H9 (cell line): ENCODE measurements around the gene KCTD4. TPM values are rescaled to one million over a fixed set of nuclear protein-coding genes. Genes with fewer than 3 reads are reported as not detected.

Source experiments
- DNase-seq: peaks from one replicate; pipeline ENCODE4 v3.0.0-alpha.2; 2017
- H2AFZ ChIP-seq: one replicate; pipeline ENCODE4 v1.6.1; 2013; ENCODE audit warnings: mild to moderate bottlenecking, low read length, control low read depth, moderate library complexity
- H2AK5ac ChIP-seq: 2 replicates; pipeline ENCODE4 v1.6.1; 2013; ENCODE audit warnings: low read length, control low read depth, mixed read lengths; ENCODE audit not compliant: insufficient read length
- H2BK120ac ChIP-seq: one replicate; pipeline ENCODE4 v1.6.1; 2013; ENCODE audit warnings: low read depth, mild to moderate bottlenecking, low read length, control low read depth, inconsistent platforms; ENCODE audit not compliant: poor library complexity, severe bottlenecking
- H2BK12ac ChIP-seq: 2 replicates; pipeline ENCODE4 v1.6.1; 2013; ENCODE audit warnings: low read length, control low read depth, mixed read lengths, low read depth; ENCODE audit not compliant: insufficient read length
- H2BK15ac ChIP-seq: 2 replicates; pipeline ENCODE4 v1.6.1; 2013; ENCODE audit warnings: low read depth, low read length, control low read depth
- H2BK20ac ChIP-seq: one replicate; pipeline ENCODE4 v1.6.1; 2013; ENCODE audit warnings: low read depth, mild to moderate bottlenecking, low read length, control low read depth, inconsistent platforms; ENCODE audit not compliant: poor library complexity, severe bottlenecking
- H2BK5ac ChIP-seq: 2 replicates; pipeline ENCODE4 v1.6.1; 2013; ENCODE audit warnings: low read length, control low read depth, mixed read lengths; ENCODE audit not compliant: insufficient read length
- H3K14ac ChIP-seq: 2 replicates; pipeline ENCODE4 v1.6.1; 2013; ENCODE audit warnings: low read length, control low read depth; ENCODE audit not compliant: insufficient read depth
- H3K18ac ChIP-seq: 2 replicates; pipeline ENCODE4 v1.6.1; 2013; ENCODE audit warnings: low read depth, mild to moderate bottlenecking, mixed read lengths, low read length, control low read depth; ENCODE audit not compliant: insufficient read length
- H3K23ac ChIP-seq: 2 replicates; pipeline ENCODE4 v1.6.1; 2013; ENCODE audit warnings: low read length, control low read depth, mixed read lengths, low read depth; ENCODE audit not compliant: insufficient read length
- H3K23me2 ChIP-seq: 2 replicates; pipeline ENCODE4 v1.6.1; 2013; ENCODE audit warnings: low read depth, mild to moderate bottlenecking, mixed read lengths, low read length, control low read depth; ENCODE audit not compliant: insufficient read length, poor library complexity, severe bottlenecking
- H3K27ac ChIP-seq: 2 replicates; pipeline ENCODE4 v1.5.1; 2013; ENCODE audit warnings: low read length, control low read depth, mixed read lengths, low read depth; ENCODE audit not compliant: insufficient read length
- H3K27me3 ChIP-seq: 2 replicates; pipeline ENCODE4 v1.6.1; 2013; ENCODE audit warnings: low read length, control low read depth, inconsistent platforms; ENCODE audit not compliant: insufficient read depth
- H3K4ac ChIP-seq: 2 replicates; pipeline ENCODE4 v1.6.1; 2013; ENCODE audit warnings: low read depth, mild to moderate bottlenecking, control low read depth, inconsistent platforms, low read length, moderate library complexity
- H3K4me1 ChIP-seq: 2 replicates; pipeline ENCODE4 v1.6.1; 2013; ENCODE audit warnings: low read length, control low read depth, inconsistent platforms; ENCODE audit not compliant: insufficient read depth
- H3K4me2 ChIP-seq: 2 replicates; pipeline ENCODE4 v1.6.1; 2013; ENCODE audit warnings: low read length, control low read depth, mixed read lengths; ENCODE audit not compliant: insufficient read length, insufficient read depth
- H3K56ac ChIP-seq: 2 replicates; pipeline ENCODE4 v1.6.1; 2013; ENCODE audit warnings: low read depth, mild to moderate bottlenecking, mixed read lengths, low read length, control low read depth; ENCODE audit not compliant: insufficient read length
- H3K79me1 ChIP-seq: 2 replicates; pipeline ENCODE4 v1.6.1; 2013; ENCODE audit warnings: low read depth, mild to moderate bottlenecking, moderate library complexity, low read length, control low read depth, inconsistent platforms; ENCODE audit not compliant: insufficient read depth, poor library complexity, severe bottlenecking
- H3K79me2 ChIP-seq: 2 replicates; pipeline ENCODE4 v1.6.1; 2013; ENCODE audit warnings: low read length, control low read depth, inconsistent platforms; ENCODE audit not compliant: insufficient read depth
- H3K9ac ChIP-seq: 2 replicates; pipeline ENCODE4 v1.6.1; 2013; ENCODE audit warnings: low read length, control low read depth, mixed read lengths; ENCODE audit not compliant: insufficient read length; ENCODE audit errors: extremely low read depth
- H3K9me3 ChIP-seq: one replicate; pipeline ENCODE4 v1.6.1; 2013; ENCODE audit warnings: low read depth, low read length, inconsistent platforms; ENCODE audit not compliant: control insufficient read depth
- H3T11ph ChIP-seq: one replicate; pipeline ENCODE4 v1.6.1; 2013; ENCODE audit warnings: mild to moderate bottlenecking, low read length, control low read depth, inconsistent platforms
- H4K20me1 ChIP-seq: one replicate; pipeline ENCODE4 v1.6.1; 2013; ENCODE audit not compliant: control insufficient read depth, insufficient read length, insufficient read depth
- H4K5ac ChIP-seq: 2 replicates; pipeline ENCODE4 v1.6.1; 2013; ENCODE audit warnings: low read depth, mild to moderate bottlenecking, mixed read lengths, low read length, control low read depth; ENCODE audit not compliant: insufficient read length
- H4K8ac ChIP-seq: replicated peaks from 2 replicates; pipeline ENCODE4 v1.6.1; 2013; ENCODE audit warnings: low read length, control low read depth, mixed read lengths, low read depth; ENCODE audit not compliant: insufficient read length
- H4K91ac ChIP-seq: 2 replicates; pipeline ENCODE4 v1.6.1; 2013; ENCODE audit warnings: low read depth, mild to moderate bottlenecking, moderate library complexity, mixed read lengths, low read length, control low read depth; ENCODE audit not compliant: insufficient read length
- H3K27ac Mint-ChIP-seq, 3 experiments: 2 replicates in 2 of 3; 3 replicates in 1 of 3; pipeline ENCODE4 v1.8.0; 2020 to 2021; ENCODE audit warnings: mixed read lengths in 3 of 3, mild to moderate bottlenecking in 1 of 3, moderate library complexity in 1 of 3
- H3K27me3 Mint-ChIP-seq: 2 replicates; pipeline ENCODE4 v1.8.0; 2021; ENCODE audit warnings: low read depth, mild to moderate bottlenecking, moderate library complexity, mixed read lengths
- H3K36me3 Mint-ChIP-seq, 3 experiments: 2 replicates in 2 of 3; 3 replicates in 1 of 3; pipeline ENCODE4 v1.8.0; 2020 to 2021; ENCODE audit warnings: low read depth in 3 of 3, mixed read lengths in 3 of 3; ENCODE audit not compliant: insufficient read depth in 1 of 3
- H3K4me1 Mint-ChIP-seq, 2 experiments: 2 replicates each; pipeline ENCODE4 v1.8.0; 2020; ENCODE audit warnings: mixed read lengths in 2 of 2
- H3K4me3 Mint-ChIP-seq, 2 experiments: 2 replicates in 1 of 2; 3 replicates in 1 of 2; pipeline ENCODE4 v1.8.0; 2020 to 2021; ENCODE audit warnings: mild to moderate bottlenecking in 2 of 2, mixed read lengths in 2 of 2, moderate library complexity in 1 of 2
- H3K9me3 Mint-ChIP-seq, 2 experiments: 2 replicates in 1 of 2; 3 replicates in 1 of 2; pipeline ENCODE4 v1.8.0; 2020; ENCODE audit warnings: mild to moderate bottlenecking in 2 of 2, mixed read lengths in 2 of 2, moderate library complexity in 1 of 2
- whole genome bisulfite sequencing: extraction: QIAGEN DNeasy Blood & Tissue Kit; methylation state at CpG from one replicate; pipeline ENCODE4 v1.1.7; 2013; ENCODE audit warnings: missing lambda C conversion rate, low lambda C conversion rate, mixed read lengths; ENCODE audit not compliant: insufficient read length; ENCODE audit errors: extremely low coverage; 5-methylcytosine and 5-hydroxymethylcytosine counted together
- total RNA-seq: library from RNA; stranded (reverse); gene quantifications from 2 replicates; pipeline ENCODE4 v1.2.1, GENCODE V29; 2021
- TF ChIP-seq, protein P1 (sequence below): fragments of 200-600 bp; sonication (generic); conservative IDR thresholded peaks from 3 replicates; pipeline ENCODE4 v1.8.0; 2021; ENCODE audit warnings: antibody characterized with exemption, mild to moderate bottlenecking

The KCTD4 gene
- total RNA-seq, 1 experiment from 2014 or later: not detected

- no peaks in the 10 kb centered on the region for H3K79me1 ChIP-seq
- no peak overlapping the region for H3K4me2 ChIP-seq
- H3K9me3 ChIP-seq: no peaks in the 10 kb centered on the region
- Mint-ChIP-seq H3K27ac (0 out of 7 replicates have a peak overlapping the region, but pooled peaks of 1 of the 3 experiments have one; percentile 34), H3K9me3 (no peaks in the 10 kb centered on the region), H3K4me3 (no peak overlapping the region), H3K27me3 (no peaks in the 10 kb centered on the region), H3K4me1 (no peaks in the 10 kb centered on the region), H3K36me3 (peaks cover 5 to 17% (median 6%) of the 10 kb centered on the region in 3 experiments; a peak in 5 of 7 replicates)
- no peak overlapping the region for H2AFZ ChIP-seq
- no peak overlapping the region for H3K14ac ChIP-seq
- H2BK20ac ChIP-seq: no peak overlapping the region
- H2AK5ac ChIP-seq: no peak overlapping the region
- no peaks in the 10 kb centered on the region for H3K79me2 ChIP-seq
- no peak for DNase-seq
- no CpG with 5 or more reads among the region's 5 CpGs for WGBS
- H2BK15ac ChIP-seq: no peak overlapping the region
- H4K5ac ChIP-seq: no peak overlapping the region
- H4K91ac ChIP-seq: no peak overlapping the region
- no peak overlapping the region for H3T11ph ChIP-seq
- H3K56ac ChIP-seq: no peak overlapping the region
- no peak overlapping the region for H4K8ac ChIP-seq
- no peak overlapping the region for H3K9ac ChIP-seq
- H3K27me3 ChIP-seq: no peaks in the 10 kb centered on the region
- no peak overlapping the region for H2BK120ac ChIP-seq
- no peak overlapping the region for H3K18ac ChIP-seq
- H3K23me2 ChIP-seq: no peaks in the 10 kb centered on the region
- no peak overlapping the region for H2BK12ac ChIP-seq
- no peak overlapping the region for H3K23ac ChIP-seq
- H3K4ac ChIP-seq: no peak overlapping the region
- TF ChIP-seq, protein P1, sequence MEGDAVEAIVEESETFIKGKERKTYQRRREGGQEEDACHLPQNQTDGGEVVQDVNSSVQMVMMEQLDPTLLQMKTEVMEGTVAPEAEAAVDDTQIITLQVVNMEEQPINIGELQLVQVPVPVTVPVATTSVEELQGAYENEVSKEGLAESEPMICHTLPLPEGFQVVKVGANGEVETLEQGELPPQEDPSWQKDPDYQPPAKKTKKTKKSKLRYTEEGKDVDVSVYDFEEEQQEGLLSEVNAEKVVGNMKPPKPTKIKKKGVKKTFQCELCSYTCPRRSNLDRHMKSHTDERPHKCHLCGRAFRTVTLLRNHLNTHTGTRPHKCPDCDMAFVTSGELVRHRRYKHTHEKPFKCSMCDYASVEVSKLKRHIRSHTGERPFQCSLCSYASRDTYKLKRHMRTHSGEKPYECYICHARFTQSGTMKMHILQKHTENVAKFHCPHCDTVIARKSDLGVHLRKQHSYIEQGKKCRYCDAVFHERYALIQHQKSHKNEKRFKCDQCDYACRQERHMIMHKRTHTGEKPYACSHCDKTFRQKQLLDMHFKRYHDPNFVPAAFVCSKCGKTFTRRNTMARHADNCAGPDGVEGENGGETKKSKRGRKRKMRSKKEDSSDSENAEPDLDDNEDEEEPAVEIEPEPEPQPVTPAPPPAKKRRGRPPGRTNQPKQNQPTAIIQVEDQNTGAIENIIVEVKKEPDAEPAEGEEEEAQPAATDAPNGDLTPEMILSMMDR: no peak
- H3K4me1 ChIP-seq: no peaks in the 10 kb centered on the region
- H3K27ac ChIP-seq: no peak overlapping the region
- no peak overlapping the region for H2BK5ac ChIP-seq
- no peaks in the 10 kb centered on the region for H4K20me1 ChIP-seq
Observed at GRCh38 chr13:45184693-45185092, 16.2 kb downstream of the KCTD4 start.
